ENCODE measurements around the gene UVRAG. TPM values are rescaled to one million over a fixed set of nuclear protein-coding genes. Genes with fewer than 3 reads are reported as not detected.

Gene UVRAG
- total RNA-seq, 1 donor from 2014 or later: 15.1 TPM

DNA sequence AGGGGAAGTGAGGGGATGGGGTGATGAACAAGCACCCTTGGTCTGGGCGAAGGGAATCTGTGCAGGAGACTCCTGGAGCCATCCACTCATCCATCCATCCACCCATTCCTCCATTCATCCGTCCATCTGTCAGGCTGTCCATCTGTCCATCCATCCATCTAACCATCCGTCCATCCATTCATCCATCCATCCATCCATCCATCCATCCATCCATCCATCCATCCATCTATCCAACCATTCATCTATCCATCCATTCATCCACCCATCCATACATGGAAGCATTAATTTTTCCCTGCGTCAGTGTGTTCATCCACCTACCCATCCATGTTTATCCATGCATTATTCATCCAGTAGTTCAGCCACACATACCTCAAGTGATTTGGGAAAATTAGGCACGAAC lies 359.3 kb downstream of the UVRAG start:
- intact Hi-C loops (cut with DNase I): no loop called here
- no peak for DNase-seq (ENCODE audit: missing footprints)
- no peak for ATAC-seq

DNA sequence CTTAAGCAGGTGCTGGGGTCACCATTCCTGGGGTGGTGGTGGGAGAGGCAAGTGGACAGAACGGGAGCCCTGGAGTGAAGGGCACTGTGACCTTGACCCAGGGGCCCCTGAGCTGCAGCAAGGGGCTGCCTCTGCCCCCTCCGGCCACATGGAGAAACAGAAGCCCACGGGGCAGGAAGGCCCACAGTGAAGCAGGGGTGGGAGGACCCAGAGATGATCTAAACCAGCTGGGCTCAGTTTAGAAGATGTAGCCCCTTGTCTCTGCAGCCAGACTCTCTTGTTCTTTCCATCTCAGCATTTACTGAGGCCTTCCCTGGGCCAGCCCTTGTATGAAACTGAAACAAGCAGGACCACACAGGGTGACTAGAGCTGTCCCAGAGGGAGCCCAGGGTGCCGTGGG lies 360.8 kb downstream of the UVRAG start:
- intact Hi-C loops (cut with DNase I): no loop called here
- no peak for ATAC-seq

DNA sequence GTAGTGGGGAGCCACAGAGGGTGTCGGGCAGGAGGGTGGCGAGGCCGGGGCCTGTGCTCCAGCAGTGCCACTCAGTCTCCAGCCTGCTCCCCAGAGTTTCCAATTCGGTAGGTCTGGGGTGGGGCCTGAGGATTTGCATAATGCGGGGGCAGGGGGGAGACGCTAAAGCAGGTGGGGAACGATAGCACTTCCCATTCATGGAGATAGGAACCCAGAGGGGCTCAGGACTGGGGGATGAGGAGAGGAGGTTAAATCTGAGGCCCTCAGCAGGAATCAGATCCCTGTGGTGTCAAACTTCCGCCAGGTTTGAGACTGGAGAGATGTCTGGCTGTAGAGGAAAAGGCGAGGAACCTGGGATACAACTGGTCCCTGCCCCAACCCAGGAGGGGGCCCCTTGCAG lies 361.5 kb downstream of the UVRAG start:
- no peak for ATAC-seq
- no peak for DNase-seq (ENCODE audit: missing footprints)
- intact Hi-C loops (cut with DNase I): no loop called here

More for the DNA sequence above, 360.8 kb downstream of the UVRAG start:
- no peak for DNase-seq (ENCODE audit: missing footprints)

DNA sequence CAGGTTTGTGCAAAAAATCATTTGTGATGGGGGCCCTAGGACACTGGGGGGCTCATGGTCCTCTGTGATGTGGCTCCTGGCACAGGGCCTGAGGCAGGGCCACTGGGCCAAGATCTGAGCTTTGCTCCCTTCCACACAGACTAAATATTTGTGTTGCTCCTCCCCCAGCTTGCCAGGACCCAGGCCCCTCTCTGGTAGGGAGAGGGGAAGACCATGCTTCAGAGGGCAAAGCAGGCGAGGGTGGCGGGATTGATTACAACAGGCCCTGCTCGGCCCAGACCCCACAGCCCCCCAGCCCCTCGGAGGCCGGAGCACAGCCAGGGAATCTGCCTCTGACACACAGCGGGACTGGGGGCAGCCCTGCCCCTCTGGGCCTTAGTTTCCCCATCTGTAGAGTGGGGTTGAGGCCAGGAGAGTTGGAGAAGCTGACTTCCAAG lies 362.3 kb downstream of the UVRAG start:
- intact Hi-C loops (cut with DNase I): no loop called here
- DNase-seq (ENCODE audit: missing footprints): no peak
- no peak for ATAC-seq

DNA sequence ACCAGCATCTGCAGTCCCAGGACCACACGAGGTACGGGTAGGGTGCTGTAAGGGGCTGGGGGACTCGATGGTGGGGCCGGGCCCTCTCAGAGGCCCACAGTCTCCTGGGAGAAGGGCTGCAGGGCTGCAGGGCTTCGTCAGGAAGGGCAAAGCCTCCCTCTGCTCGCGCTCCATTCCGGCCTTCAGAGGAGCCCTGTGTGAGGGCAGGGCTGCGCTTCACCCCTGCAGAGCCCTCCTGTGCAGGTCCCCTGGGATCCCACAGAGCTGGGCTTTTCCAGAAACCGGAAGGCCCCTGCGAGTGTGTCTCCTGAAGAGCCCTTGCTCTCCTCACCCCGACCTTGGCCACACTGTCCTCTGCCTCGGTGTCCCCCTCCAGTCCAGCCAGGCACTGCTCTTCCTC lies 364.1 kb downstream of the UVRAG start:
- intact Hi-C loops (cut with DNase I): no loop called here
- no peak for DNase-seq (ENCODE audit: missing footprints)
- no peak for ATAC-seq

DNA sequence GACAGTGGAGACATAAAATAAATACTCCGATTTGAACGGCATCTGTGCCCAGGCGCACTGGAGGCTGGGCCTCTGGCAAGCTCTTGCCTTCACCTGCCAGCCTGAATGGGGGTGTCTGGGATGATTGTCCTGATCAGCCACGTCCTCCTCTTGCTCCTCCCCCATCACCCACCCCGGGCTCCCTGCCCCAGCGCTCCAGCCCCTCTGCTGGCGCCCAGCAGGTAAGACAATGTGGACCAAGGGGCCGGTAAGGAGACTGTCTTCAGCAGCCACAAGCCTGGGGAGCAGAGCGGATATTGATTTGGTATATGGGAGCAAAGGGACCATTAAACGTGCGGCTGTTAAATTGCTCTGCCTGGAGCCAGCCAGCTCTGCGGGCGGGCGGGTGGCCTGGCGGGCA lies 366.4 kb downstream of the UVRAG start:
- intact Hi-C loops (cut with DNase I): no loop called here
- ATAC-seq (no peak), DNase-seq (ENCODE audit: missing footprints) (no peak)

DNA sequence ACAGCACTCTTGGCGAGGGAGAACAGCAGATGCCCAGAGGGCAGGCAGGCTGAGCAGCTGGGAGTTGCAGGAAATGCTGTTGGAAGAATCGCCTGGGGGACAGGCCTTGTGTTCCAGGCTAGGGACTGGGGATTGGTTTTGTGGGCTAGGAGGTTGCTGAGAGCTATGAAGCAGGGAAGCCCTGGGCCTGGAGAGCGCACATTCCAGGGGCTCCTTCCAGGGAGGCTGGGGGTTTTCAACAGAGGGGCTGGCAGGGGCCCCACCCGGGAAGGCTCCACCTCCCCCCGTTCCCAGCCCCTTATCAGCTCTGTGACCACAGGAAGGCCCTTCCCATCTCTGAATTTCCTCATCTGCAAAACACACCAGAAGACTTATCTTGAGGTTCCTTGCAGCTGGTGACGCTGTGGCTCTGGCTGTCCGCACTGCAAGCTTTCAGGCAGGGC lies 369.6 kb downstream of the UVRAG start:
- intact Hi-C loops (cut with DNase I): no loop called here
- DNase-seq (ENCODE audit: missing footprints) (no peak), ATAC-seq (no peak)

DNA sequence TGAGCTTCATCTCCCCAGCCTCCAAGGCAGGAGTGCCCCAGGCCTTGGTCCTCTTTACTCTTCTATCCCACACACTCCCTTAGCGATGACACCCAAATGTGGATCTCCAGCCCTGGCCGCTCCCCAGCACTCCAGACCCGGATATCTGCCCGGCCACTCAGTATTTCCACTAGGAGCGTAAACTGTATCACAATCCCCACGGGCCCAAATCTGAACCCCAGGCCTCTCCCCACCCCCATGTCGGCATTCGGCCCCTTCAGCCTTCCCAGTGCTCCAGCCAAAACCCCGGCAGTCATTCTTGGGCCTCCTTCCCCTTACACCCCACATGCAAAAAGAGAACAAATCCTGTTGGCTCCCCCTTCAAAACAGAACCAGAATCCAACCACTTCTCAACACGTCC lies 370.5 kb downstream of the UVRAG start:
- intact Hi-C loops (cut with DNase I): no loop called here
- ATAC-seq: peak; percentile 12
- DNase-seq (ENCODE audit: missing footprints): peak; percentile 72

DNA sequence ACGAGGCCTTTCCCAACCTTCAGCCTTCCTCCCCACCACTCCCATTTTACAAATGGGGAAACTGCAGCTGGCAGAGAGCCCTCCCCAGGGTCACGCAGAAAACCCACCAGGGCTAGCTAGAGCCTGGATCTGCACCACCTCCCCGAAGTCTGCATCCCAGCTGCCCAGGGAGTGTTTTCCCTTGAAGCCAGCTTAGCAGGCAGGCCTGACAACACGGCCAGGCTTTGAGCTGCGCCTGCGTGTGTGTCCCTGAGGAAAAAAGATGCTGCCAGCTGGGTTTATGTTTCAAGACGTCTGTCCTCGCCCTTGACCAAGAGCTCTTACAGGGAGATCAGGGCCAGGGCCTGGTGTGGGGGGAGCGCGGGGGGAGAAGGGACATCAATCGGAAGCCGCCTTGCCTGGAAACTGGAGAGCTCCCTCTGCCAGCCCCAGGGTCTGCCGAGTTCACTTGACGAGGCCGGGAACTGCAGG lies 371.0 kb downstream of the UVRAG start:
- ATAC-seq (peak; percentile 74), DNase-seq (ENCODE audit: missing footprints) (peak; percentile 78)
- intact Hi-C loops (cut with DNase I): no loop called here

DNA sequence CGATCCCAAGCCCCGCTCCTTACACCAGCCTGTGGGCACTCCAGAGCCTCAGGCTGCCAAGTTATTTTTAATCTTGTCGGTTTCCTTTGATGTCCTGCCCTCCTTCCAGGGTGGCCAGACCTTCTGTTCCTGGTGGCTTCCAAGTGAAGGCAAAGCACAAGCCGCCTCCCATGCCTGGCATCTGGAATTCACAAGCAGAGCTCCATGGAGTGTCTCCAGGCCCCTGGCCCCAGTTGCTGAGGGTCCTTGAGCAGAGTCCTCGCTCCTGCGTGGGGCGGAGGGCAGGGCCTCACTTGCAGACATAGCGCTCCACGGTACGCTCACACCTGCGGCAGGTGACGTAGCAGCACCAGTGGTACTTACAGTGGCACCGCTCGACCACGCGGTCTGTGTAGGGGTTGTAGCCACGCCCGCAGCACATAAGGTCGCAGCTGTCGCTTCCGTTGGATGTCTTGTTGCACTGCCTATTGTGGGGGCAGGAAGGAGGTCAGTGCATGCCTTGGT lies 371.8 kb downstream of the UVRAG start:
- ATAC-seq: no peak
- intact Hi-C loops (cut with DNase I): no loop called here
- no peak for DNase-seq (ENCODE audit: missing footprints)

DNA sequence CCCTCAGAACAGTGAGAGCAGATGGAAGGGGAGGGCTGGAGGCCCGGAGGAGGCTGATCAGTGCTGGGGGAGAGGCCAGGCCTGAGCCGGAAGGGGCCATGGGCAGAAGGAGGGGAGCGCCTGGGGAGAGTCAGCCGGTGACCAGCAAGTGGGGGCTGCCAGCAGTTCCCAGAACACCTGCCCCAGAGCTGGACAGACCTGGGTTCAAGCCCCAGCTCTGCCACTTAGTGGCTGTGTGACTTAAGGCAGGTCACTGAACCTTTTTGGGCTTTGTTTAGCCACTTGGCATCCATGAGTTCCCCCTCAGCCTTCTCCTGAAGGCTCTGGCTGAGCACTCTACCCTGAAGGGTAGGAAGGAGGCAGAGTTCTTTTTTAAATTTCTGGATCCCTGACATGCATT lies 373.9 kb downstream of the UVRAG start:
- no peak for DNase-seq (ENCODE audit: missing footprints)
- intact Hi-C loops (cut with DNase I): no loop called here

DNA sequence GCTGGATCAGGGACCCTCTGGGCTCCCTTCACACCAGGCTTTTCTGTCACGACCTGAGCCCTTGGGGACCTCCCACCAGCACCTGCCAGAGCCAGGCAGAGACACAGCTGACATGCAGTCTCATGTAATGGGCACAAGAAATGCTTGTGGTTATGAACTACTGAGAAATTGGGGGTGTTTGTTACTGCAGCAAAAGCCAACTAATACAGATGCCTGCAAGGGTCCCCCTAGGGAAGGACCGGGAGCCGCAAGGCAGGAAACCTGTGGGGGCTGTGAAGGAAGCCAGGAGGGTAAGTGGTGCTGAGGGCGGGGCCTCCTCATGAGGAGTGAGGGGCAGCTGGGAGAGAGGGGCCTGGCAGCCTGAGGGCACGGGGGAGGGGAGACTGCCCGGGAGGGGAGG lies 374.7 kb downstream of the UVRAG start:
- intact Hi-C loops (cut with DNase I): no loop called here
- ATAC-seq (no peak), DNase-seq (ENCODE audit: missing footprints) (no peak)

More for the DNA sequence above, 373.9 kb downstream of the UVRAG start:
- no peak for ATAC-seq

DNA sequence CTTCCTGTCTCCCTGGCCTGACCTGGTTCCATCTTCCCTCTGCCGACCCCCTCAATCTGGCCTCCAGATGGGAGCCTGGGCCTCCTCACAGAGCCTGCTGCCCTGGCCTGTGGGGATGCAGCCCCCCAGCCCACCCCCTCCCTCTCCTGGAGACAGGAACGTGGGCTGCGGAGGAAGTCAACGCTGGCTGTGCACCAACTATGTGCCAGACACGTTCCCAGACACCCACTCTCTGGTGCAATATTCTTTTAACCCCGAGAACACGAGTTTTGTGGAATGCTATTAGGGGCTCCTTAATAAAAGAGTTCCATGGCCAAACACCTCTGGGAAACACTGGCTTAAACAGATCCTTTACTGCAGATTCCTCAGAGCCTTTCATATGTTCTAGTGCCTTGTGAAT lies 375.4 kb downstream of the UVRAG start:
- ATAC-seq: no peak
- DNase-seq (ENCODE audit: missing footprints): no peak
- intact Hi-C loops (cut with DNase I): no loop called here

Other genes starting within 250 kb of the UVRAG start
- 5.2 TPM for gene MAP6, start 146.2 kb upstream of the UVRAG start, total RNA-seq
- gene MOGAT2, start 97.4 kb upstream of the UVRAG start, total RNA-seq: 0.22 TPM
- gene DGAT2, start 46.4 kb upstream of the UVRAG start, total RNA-seq: 25.5 TPM

All from Right ventricle myocardium inferior (tissue), 1 donor.